ENCODE data around the gene ALDH1L1.

Gene ALDH1L1

DNA sequence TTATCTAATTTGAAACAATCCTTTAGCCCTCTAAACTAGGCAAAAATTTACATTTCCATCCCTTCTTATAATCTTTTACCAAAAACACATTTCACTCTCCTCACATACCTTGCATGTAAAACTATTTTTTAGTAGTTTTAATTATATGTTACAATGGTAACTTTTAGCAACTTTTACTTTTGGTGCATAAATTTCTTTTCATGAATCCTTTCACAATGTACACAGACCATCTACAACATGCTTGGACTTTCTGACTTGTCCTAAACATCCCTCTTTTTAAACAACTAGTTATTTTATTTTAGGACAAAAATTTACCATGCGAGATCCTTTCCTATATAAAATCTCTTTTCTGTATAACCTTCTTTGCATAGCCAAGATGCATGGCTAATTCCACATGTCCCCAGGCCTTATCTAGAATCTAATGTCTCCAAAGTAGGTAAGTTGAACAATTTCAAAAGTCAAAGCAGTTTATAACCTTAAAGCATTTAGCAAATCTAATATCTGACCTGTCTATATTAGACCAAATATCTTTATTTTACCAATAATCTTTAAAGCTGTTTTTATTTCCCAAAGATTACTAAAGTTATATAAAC is 14.4 kb upstream of the ALDH1L1 start:
- no peak for DNase-seq (ENCODE audit: low spot score)

DNA sequence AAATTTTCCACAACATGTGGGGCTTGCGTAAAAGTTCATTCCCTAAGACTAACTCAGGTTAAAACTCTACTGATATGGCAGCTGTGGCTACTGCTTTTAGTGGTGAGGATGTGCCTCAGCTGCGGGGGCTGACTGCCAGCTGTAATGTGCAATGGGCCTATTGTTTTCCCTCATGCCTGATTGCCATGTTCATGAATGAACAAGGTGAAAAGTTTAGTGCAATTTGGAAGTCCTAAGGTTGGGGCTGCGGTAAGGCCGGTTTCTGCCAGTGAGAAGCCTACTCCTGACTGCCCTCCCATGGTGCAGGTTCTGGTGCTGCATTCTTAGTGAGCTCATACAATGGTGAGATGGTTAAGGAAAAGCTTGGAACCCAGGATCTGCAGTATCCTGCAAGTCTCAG is 10.9 kb upstream of the ALDH1L1 start:
- no peak for DNase-seq (ENCODE audit: low spot score)

DNA sequence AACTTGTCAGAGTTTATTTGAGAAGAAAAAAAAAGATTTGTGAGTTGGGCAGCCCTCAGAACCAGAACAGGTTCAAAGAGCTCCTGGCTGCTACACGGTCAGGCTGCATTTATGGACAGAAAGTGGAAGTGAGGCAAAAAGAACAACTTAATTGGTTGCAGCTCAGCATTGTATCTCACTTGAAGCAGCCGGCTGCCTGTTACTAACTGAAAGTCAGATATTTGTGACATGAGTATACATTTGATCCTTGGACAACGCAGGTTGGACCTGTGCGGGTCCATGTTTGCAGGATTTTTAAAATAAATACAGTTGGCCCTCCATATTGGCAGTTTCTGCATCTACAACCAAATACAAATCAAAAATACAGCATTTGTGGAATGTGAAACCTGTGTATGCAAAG is 7.5 kb upstream of the ALDH1L1 start:
- DNase-seq (ENCODE audit: low spot score), result no peak

DNA sequence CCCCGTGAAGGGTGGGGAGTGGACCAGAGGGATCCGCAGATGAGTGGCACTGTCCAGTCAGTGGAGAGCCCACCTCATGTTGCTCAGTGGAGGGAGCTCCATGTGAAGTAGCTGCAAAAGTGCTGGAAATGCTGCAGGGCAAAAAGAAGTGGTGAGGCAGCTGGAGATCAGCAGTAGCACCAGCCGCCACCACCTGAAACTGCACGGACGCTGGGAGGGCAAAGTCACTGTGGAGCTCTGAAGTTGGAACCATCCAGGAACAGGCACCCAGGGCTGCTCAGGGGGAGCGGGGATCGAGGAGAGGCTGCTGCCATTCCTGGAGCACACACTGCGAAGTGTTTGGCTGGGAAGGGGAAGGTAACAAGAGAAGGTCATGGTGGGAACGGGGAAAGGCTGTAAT is 6.4 kb upstream of the ALDH1L1 start:
- no peak for DNase-seq (ENCODE audit: low spot score)

DNA sequence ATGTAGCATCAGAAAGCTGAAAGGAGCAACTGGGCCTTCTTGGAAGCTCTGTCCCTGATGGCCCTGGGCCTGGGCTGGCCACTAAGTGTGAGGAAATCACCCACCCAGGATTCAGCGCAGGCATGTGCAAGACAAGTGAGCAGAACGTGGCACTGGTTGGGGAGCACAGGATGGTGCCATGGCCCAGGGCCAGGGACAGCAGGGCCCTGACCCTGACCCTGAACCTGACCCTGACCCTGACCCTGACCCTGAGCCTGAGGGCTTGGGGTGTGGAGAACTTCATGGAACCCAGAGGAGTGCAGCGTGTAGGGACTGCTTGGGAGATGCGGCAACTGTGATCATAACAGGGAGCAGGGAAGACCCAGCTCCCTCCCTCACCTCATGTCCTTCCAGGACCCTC is 5.9 kb upstream of the ALDH1L1 start:
- no peak for DNase-seq (ENCODE audit: low spot score)

DNA sequence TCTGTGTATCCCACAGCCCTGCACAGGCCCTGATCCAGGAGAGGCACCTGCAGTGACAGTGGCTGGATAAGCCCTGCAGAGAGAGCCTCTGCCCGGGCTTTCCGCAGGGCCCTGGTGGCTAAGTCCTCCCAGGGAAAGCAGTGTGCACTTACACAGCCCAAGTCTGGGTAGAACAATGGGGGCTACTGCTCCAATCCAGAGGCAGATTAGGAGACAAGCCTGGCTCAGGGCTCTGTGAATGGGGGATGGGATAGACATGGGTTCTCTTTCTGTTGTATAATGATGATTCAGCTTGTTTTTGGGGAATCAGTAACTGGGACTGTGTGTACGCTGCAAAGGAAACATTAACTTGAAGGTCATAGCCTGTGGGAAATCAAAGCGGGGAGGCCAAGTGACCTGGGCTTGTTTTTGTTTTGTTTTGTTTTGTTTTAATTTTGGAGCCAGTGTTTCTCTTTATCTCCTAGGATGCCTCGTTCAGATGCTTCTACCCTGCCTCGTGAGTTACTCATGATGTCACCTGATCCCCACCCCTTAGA is 4.1 kb upstream of the ALDH1L1 start:
- DNase-seq (ENCODE audit: low spot score), result no peak

DNA sequence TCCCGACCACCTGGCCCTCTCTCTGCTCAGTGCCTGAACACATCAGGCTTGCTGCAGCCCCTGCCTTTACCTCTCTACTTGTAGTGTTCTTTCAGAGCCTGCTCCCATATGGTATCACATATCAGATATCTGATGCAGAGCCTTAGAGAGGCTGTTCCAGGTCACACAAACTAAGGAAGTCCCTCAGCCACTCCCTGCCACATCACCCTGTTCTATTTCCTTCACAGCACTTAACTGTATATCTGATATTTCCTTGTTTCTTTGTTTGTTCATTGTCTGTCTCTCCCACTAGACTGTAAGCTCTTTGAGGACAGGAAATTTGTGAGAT is 976 bp upstream of the ALDH1L1 start:
- DNase-seq (ENCODE audit: low spot score), result no peak

DNA sequence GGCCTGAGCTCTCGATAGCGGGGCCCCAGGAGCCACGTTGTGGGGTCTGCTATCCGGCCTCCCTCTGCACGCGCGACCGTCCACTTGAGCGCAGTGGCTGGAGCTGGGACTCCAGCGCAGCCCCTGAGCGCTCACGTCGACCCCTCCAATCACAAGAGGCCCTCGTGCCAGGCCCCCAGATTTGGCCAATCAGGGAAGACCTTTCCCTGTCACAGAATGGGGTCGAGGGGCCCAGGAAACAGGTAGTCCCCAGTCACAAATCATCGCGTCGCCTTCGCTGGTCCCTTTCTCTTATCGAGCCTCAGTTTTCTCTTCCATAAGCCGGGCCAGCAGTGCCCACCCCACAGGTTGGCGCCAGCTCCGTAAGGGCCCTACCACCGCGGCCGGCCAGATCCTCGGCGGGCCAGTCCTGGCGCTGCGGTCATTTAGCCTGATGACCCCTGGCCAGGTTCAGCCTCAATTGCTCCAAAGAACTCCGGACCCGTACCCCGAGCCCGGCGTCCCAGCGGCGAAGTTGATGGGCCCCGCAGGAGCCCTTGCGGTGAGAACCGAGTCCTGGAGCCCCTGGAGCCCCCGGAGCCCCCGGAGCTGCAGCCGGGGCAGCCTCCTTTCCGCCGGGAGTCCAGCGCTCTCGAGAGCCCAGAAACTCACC is 435 bp downstream of the ALDH1L1 start:
- DNase-seq (ENCODE audit: low spot score), result no peak

DNA sequence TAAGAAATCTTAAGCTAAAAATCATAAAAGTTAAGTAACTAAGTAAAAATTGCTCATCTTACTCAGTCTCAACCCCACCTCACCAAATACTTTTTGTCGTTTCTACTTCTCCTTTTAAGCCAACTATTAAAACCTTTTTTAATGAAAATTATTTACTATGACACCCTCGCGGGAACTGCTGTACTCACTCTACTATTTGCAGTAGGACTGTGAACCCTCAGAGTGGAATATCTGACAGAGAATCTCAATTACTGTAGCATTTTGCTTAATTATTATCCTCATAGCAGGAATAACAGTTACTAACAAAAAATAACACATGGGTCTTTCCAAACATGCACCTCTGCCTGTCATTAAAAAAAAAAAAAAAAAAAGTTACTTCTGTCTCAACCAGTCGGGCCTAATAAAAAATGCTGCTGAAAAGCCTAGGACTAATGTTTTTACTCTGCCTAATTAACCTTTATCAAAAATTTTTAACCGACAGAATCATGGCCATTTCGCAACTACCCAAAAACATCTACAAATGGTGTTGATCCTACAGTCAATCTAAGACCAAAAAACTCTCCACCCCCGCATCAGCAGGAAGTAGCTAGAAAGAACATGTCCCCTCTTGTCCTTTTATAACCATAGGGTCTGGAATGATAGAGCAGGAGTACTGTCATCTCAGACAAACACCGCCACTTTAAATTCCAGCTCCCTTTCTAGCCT is 10.2 kb downstream of the ALDH1L1 start:
- DNase-seq (ENCODE audit: low spot score), result no peak

DNA sequence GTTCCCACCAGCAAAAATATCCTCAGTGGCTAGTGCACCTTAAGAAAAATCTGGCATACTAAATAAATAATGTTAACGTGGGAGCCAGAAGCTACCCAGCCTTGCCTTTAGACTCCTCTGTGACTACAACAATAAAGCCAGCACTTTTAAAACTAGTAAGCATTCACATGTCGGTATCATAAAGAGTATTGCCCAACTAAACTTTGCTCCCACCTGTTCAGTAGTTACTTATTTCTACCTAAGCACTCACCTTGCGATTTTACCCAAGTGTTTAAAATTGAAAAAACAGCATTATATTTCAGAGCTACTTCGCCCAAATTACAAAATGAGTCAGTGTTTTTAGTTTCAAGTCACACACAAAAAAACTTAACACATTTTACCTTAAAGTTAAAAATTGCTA is 12.8 kb downstream of the ALDH1L1 start:
- DNase-seq (ENCODE audit: low spot score), result no peak

DNA sequence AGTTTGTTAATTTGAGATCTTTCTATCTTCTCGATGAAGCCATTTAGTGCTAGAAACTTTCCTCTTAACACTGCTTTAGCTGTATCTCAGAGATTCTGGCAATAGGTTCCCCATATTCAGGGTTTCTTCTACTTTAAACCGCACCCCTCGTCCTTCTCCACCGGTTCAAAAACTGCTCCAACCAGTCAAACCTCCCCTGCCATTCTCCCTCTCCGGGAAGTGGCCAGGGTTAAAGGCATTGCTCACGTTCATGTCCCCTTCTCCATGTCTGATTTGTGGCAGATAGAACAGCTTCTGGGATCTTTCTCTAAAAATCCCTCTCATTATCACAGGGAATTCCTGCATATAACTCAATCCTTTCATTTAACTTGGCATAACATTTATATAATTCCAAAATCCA is 14.4 kb downstream of the ALDH1L1 start:
- no peak for DNase-seq (ENCODE audit: low spot score)

DNA sequence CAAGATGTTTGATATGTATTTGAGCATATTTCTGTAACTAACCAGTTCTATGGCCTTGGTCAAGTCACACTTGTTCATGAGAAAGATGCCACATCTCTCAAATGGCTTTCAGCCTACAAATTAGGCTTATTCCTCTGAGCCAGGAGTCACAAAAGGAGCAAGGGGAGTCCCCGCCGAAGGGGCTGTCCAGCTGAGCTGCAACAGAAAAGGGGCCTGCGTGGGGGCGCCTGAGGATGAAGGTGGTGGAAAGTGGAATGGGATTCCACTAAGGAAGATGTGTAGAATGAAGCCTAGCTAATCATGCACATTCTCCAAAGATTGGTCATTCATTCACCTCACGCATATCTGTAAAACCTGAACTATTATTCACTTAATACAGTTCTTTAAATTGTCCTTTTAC is 19.1 kb downstream of the ALDH1L1 start:
- no peak for DNase-seq (ENCODE audit: low spot score)

DNA sequence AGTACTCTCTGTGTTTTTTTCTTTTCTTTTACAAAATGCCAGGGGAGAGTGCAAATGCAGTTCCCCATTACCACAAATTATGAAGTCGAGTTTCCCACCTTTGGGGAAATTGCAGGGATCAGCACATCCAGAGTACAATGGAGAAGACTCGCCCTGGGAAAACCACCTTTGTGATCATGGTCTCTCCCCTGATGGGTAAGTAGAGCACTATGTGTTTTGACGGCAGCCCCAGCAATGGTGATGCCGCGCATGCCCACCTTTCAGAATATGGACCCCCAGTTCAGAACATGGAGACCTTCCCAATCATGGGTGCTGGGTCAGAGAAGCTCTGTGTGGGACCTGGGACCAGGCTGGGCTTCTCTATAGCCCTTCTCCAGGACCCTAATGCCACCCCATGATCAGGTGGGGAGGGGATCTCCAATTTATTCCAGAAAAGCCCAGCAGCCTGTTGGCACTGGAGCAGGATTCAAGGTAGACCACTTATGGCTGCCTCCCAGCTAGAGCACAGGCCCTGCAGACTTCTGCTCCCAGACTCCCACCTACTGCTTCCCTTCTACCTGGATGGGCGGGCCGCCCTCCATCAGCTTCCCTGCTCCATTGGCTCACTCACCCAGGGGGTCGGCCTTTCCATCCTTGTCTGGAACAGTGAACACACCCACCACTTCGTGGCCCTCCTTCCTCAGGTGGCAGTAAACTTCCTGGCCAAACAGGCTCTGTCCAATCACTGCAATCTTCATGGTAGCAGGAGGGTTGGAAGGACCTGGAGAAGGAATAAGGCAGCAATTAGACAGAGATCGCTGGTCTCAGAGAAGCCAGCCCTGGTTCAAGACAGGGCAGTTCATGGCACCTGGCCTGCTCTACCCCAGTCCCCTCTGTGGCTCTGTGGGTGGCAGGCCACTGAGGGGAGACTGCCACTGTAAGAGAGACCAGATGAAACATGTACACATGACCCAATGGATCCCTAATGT is 19.9 kb downstream of the ALDH1L1 start:
- DNase-seq (ENCODE audit: low spot score), result no peak

DNA sequence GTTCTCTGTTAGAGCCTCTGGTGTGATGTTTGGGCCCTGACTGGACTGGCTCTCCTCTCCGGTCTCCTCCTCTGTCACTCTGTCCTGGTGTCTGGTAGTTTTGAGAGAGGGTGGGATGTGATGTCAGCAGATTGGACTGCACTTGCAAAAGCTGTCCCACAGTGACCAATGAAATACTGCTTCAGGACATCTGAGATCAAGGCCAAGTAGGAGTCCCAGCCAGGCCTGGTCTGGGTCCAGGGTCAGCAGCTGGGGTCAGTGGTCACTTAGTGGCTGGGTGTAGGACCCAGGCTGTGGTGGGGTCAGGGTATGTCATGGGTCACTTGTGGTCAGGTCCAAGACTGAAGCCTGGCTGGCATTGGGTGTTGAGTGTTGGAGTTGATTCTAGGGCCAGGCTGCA is 20.9 kb downstream of the ALDH1L1 start:
- DNase-seq (ENCODE audit: low spot score), result no peak

DNA sequence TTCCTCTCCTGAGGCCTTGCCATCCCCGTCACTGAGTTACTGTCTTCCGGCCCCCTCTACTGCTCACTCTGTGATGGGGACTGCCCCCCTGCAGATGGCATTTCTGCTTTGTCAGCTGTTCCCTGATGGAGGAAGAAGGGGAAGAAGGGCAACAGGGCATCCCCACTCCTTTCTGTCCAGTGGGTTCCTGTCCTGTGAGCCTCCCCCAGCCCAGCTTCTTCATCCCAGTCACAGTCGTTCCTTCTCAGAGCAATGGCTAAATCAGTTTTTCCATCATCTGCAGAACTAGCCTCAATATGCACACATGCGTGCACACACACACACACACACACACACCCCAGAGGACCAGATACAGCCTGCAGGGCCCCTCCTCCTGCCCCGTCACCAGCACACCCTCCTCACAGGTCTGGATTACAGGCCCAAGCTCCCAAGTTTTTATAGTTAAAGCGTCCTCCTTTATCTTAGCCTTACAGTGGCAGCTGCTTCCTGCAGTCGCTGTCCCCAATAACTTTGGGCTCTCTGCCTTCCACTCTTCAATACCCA is 21.4 kb downstream of the ALDH1L1 start:
- DNase-seq (ENCODE audit: low spot score), result no peak

DNA sequence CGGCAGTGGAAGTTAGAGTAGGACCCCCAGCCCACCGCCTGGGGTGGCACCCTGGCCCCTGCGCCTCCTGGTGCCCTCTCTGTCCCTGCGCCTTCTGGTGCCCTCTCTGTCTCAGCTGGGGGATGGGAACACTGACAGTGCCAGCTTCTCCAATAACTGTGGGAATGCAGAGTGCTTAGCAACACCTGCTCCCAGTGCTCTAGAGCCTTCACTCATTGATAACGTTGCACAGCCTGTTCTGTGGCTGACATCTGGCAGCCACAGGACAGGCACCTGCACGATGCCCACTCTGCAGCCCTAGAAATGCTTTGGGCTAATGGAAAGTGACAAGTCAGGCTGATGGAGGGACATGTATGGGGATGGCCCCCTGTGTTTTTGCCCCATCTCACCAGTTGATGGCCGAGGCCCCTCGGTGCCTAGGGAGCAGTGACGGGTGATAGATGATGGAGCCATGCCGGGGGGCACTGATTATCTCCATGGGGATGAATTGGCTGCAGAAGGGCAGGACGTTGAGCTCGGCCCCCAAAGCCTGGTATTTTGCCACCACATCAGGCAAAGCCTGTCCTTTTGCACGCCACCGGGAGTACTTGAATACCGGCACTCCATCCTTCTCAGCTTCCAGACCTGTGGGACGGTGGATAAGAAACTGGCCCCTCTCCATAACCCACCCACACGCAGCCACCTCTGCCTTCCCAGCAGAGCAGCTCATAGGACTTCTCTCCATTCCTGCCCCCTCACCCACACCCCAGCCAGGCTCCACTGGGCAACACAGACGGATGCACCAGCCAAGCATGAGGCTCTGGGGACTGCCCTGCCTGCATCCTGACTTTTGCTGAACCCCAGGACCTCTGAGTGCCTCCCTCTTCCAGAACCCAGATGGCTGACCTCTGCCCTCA is 22.1 kb downstream of the ALDH1L1 start:
- DNase-seq (ENCODE audit: low spot score), result peak; percentile 13

DNA sequence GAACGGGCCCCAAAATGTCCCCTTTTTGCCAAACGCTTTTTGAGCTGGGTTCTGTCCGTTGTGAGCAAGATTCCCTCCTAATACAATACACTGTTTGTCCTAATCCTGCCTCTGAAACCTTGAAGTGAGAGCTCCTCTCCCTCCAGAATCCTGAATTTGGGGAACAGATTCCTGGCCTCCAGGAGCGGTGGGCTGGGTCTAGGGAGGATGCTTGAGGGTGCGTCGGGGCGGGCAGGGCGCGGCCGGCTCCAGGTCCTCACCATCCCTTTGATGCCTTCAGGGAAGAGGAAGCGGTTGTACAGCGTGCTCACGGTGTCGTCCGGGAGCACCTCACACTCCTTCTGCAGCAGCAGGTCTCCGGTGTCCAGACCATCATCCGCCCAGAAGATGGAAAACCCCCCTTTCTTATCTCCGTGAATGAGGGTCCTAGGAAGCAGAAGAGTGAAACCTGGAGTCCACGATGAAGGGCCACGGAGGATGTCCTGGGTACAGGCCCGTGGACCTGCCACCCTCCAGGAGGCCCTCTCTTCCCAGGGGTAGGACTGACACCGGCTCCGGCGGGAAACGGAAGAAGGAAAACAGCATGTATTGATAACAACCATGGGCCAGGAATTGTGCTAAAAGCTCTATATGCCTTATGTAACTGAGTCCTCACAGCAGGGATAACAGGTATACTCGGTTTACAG is 23.2 kb downstream of the ALDH1L1 start:
- DNase-seq (ENCODE audit: low spot score), result peak; percentile 21

DNA sequence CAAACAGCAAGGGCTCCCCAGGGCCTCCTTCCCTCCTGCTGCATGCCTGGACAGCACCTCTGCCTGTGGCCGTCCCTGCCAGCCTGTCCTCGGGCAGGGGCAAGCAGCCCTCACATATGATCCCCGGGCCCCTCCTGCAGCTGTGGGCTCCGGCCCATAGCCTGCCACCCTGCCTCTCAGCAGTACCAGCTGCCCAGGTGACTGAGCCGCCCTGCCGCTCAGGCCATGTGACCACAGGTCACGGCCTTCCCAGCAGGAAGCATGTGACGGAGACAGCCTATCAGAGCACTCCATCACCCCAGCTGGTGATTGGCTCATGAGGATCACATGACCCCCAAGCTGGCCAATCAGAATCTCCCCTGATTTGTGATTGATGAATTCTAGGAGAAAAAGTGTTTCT is 23.9 kb downstream of the ALDH1L1 start:
- DNase-seq (ENCODE audit: low spot score), result peak; percentile 17

DNA sequence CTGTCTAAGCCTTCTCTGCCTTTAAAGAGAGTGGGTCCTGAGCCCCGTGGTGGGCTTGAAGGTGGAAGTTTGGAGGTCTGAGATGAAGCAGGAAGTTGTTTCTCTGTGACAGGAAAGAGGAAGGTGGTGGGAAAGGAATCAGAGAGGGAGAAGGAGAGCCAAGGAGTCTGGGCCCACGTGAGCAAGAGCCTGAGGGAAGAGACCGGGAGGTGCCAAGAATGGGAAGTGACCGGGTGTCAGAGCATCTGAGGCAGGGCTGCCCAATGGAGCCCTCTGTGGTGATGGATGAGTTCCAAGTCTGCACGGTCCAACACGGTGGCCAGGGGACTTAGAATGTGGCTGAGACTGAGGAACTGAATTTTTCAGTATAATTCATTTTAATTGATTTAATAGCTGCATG is 24.6 kb downstream of the ALDH1L1 start:
- no peak for DNase-seq (ENCODE audit: low spot score)

DNA sequence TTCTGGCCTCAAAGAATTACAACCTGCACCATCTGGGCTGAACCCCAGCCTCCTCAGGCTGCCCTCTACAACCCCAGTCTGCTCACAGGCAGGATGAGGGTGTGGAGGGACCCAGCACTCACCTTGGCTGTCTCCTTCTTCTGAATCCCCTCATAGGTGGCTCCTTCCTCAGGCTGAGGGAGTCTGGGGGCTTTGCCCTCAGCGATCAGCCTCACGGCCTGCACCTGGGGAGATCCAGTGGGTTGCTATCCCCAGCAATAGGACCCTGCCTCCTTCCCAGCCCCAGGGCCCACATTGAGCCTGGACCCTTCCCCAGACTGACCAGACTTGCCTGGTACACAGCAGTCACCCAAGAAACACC is 25.1 kb downstream of the ALDH1L1 start:
- DNase-seq (ENCODE audit: low spot score), result no peak
